ENCODE results near the gene ABCC2. TPM values are rescaled to one million over a fixed set of nuclear protein-coding genes. Genes with fewer than 3 reads are reported as not detected.
"Not testable (repeated sequence)": the region's sequence is repeated elsewhere in the genome, so short reads cannot be mapped to it uniquely, and the experiment has no call there.

The ABCC2 gene
- total RNA-seq, 1 donor from 2014 or later, result 0.39 TPM

DNA sequence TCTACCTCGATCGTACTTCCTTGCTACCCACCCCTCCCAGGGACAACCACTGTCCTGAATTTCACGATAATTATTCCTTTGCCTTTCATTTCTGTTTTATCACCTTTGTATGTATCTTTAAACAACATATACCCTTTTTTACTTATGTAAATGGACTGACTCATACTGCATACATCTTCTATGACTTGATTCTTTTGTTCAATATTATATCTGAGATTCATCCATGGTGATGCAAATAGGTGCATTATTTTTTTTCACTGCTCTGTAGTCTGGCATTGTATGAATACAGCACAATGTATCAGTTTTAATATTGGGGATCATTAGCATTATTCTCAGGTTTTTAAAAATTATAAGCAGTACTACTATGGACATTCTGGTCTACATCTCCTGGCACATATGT, 69.4 kb downstream of the ABCC2 start:
- no peak for DNase-seq (ENCODE audit: low read depth in 2 of 2)

DNA sequence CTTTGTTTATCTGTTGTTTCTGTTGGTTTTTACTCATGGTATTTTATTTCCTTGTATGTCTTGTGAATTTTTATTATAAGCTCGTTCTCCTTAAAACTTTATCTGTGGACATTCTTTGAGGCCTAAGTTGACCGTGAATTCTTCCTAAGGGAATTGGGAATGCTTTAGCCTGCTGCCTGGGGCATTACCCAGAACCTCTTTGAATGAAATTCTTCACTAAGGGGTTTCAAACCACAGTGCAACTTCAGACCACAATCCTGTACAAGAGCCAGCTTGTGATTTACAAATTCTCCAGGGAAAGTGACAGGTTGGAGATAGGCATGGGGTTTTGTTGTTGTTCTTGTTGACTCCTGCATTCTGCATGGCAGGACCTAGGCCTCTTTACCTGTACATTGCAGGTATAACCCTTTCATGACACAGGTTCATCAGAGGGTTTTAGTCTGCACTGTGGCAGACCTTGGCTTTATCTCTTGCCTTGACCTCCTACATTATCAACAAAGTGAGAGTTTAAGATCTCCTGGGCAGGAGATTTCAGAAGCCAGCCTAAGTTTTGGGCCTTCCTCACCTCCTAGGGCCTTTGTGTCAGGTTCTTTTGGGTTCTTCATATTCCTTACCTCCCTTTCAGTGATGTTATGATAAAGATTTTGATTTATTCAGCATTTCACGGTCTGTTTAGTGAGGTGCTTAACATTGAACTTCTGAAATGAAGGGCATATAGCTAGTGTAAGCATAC, 70.2 kb downstream of the ABCC2 start:
- no peak for DNase-seq (ENCODE audit: low read depth in 2 of 2)

DNA sequence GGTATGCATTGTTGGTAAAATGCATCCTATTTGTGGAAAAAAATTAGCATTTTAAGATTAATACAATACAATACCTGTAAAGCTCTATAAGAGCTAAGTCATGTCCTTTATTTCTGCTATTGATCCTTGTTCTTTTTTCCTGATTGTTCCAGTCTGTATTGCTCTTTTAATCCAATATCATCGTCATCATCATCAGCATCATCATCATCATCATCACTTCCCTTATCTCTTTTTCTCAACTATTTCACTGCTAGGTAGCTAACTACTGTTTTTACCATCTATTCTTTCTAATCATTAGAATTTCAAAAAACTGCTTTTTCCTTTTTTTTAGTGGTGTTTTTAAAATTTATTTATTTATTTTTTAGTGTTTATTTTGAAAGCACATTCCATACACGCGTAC, 71.2 kb downstream of the ABCC2 start:
- no peak for DNase-seq (ENCODE audit: low read depth in 2 of 2)

DNA sequence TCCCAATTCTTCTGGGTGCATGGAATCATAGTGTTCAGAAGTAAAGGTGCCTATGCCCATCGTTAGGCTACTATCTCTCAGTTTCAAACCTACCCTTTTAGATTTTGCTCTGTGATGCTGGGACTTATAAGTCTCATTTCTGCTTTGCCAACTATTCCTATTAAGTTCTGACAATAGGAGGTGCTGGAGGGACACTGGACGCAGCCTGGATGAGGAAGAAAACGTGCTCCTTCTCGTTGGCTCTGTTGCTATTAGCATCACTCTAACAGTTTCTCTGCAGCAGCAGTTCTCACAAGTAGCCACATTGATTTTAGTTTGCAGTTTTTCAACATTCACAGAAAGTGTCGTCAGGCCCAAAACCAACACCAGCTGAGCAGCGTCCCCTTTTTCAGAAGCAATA, 72.4 kb downstream of the ABCC2 start:
- DNase-seq (ENCODE audit: low read depth in 2 of 2), result peak; percentile 61 to 82

DNA sequence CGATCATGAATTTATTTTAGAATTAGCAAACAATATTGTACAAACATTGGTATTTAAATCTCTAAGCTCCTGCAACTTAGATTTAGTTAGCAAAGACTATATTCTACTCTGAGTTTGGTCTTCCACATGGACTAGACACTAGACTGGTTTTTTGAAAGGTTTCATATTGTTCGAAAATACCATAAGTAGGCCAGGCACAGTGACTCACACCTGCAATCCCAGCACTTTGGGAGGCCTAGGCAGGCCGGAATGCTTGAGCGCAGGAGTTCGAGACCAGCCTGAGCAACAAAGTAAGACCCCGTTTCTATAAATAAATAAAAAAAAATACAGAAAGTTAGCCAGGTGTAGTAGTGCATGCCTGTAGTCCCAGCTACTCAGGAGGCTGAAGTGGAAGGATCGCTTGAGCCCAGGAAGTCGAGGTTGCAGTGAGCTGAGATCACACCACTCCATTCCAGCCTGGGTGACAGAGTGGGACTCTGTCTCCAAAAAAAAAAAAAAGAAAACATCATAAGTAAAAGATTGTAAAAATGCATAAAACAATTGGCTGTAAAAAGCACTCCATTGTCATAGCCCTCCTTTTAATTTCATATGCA, 73.1 kb downstream of the ABCC2 start:
- DNase-seq (ENCODE audit: low read depth in 2 of 2), result no peak

DNA sequence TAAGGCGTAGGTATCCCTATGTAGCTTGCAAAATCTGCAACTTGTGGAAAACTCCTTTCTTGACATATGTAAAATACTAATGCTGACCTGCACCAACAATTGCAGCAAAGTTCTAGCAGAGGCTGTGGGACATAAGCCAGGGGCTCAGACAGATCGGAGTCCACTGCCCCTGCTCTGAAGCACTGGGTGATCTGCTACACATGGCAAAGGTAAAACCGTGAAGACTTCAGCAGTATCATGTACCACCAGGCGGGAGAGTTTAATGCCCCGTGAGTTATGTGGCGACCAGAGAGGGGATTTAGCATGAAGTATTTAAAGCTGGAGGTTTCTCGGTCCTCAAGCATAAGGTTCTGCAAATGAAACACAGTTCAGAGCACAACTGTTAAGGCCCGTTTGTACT, 76.4 kb downstream of the ABCC2 start:
- DNase-seq (ENCODE audit: low read depth in 2 of 2), result no peak

DNA sequence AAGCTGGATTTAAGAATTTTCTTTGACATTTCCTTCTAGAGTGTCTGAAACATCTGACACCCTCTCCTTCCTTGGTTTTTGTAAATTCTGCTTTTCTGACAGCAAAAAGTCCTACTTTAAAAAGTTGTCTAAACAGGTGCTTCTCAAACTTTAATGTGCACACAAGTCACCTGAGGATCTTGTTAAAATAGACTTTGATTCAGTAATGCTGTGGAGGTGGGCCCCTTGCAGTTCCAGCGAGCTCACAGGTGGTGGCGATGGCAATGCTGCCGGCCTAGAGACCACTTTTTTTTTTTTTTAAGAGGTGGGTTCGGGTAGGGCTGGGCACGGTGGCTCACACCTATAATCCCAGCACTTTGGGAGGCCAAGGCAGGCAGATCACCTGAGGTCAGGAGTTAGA, 77.1 kb downstream of the ABCC2 start:
- DNase-seq (ENCODE audit: low read depth in 2 of 2), result peak; percentile 16 to 46

DNA sequence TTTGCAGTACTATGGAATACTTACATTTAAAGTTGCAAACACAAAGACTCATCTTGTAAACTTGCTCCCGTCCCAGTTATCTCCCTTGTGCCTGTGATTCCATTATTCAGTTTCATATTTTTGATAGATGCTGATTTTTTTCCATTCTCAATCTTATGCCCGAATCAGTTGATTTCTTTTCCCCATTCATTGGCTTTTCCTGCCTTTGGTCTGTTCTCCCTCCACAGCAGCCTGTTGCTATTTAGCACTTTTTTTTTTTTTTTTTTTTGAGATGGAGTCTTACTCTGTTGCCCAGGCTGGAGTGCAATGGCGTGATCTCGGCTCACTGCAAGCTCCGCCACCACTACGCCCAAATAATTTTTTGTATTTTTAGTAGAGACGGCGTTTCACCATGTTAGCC, 78.0 kb downstream of the ABCC2 start:
- DNase-seq (ENCODE audit: low read depth in 2 of 2), result no peak

DNA sequence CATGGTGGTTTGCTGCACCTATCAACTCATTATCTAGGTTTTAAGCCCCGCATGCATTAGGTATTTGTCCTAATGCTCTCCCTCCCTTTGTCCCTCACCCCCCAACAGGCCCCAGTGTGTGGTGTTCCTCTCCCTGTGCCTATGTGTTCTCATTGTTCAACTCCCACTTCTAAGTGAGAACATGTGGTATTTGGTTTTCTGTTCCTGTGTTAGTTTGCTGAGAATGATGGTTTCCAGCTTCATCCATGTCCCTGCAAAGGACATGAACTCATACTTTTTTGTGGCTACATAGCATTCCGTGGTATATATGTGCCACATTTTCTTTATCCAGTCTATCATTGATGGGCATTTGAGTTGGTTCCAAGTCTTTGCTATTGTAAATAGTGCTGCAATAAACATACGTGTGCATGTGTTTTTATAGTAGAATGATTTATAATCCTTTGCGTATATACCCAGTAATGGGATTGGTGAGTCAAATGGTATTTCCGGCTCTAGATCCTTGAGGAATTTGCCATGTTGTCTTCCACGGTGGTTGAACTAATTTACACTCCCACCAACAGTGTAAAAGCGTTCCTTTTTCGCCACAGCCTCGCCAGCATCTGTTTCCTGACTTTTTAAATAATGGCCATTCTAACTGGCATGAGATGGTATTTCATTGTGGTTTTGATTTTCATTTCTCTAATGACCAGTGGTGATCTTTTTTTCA, 81.2 kb downstream of the ABCC2 start:
- peak in 1 of 2 donors; percentile 82 for DNase-seq (ENCODE audit: low read depth in 2 of 2)

DNA sequence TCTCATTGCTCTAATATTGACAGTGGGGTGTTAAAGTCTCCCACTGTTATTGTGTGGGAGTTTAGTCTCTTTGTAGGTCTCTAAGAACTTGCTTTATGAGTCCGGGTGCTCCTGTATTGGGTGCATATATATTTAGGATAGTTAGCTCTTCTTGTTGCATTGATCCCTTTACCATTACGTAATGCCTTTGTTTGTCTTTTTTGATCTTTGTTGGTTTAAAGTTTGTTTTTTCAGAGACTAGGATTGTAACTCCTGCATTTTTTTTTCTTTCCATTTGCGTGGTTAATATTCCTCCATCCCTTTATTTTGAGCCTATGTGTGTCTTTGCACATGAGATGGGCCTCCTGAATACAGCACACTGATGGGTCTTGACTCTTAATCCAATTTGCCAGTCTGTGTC, 84.8 kb downstream of the ABCC2 start:
- not testable (repeated sequence) for DNase-seq (ENCODE audit: low read depth in 2 of 2)

DNA sequence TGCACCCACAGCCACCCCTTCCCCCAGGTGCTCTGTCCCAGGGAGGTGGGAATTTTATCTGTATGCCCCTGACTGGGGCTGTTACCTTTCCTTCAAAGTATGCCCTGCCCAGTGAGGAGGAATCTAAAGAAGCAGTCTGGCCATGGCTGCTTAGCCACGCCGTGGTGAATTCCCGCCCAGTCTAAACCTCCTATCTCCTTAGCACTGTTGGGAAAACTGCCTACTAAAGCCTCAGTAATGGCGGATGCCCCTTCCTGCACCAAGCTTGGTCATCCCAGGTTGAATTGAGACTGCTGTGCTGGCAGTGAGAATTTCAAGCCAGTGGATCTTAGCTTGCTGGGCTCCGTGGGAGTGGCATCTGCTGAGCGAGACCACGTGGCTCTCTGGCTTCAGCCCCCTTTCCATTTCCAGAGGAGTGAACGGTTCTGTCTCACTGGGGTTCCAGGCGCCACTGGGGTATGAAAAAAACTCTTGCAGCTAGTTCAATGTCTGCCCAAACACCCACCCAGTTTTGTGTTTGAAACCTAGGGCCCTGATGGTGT, 87.2 kb downstream of the ABCC2 start:
- no peak for DNase-seq (ENCODE audit: low read depth in 2 of 2)

DNA sequence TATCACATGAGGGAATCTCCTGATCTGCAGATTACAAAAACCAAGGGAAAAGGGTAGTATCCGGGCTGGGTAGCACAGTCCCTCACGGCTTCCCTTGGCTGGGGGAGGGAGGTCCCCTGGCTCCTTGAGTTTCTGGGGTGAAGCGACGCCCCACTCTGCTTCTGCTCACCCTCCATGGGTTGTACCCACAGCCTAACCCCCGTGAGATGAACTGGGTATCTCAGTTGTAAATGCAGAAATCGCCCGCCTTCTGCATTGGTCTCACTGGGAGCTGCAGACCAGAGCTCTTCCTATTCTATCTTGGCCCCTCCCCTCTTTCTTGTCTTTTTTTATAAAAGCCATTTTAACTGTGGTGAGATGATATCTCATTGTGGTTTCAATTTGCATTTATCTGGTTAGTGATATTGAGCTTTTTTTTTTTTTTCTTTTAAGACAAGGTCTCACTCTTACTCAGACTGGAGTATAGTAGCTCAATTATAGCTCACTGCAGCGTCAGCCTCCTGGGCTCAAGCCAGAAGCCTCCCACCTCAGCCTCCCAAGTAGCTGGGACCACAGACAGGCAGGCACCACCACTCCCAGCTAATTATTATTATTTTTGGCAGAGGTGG, 87.8 kb downstream of the ABCC2 start:
- DNase-seq (ENCODE audit: low read depth in 2 of 2), result no peak

DNA sequence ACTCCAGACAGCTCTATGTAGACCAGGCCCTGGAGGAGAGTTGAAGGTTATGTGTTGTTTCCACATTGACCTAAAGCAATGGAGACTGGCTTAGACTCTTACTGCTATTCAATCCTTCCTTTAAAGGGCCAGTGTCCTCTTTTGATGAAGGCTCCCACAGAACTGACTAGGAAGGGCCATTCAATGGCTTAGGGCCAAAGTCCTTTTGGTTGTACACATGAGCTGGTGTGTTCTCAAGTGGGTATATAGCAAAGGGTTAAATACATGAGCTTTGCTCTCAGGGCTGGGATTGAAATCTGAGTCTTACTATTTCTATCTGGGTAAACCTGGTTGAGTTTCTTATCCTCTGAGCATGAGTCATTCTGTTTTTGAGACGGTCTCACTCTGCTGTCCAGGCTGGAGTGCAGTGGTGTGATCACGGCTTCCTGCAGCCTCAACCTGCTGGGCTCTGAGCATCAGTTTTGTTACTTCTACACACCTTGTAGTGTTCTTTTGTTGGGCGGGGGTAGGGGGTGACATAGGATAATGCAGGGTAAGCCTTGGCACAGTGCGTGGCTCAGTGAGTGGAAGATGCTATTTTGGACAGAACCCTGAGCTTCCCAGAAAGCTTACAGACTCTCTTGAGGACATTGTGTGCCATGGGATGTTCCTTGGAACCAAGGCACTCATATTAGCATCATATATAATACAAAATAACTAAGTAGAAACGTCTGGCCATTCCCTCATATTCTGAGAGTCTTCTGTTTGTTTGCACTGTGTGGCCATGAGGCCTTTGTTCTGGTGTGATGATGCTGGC, 90.1 kb downstream of the ABCC2 start:
- DNase-seq (ENCODE audit: low read depth in 2 of 2), result peak in 1 of 2 donors; percentile 46

DNA sequence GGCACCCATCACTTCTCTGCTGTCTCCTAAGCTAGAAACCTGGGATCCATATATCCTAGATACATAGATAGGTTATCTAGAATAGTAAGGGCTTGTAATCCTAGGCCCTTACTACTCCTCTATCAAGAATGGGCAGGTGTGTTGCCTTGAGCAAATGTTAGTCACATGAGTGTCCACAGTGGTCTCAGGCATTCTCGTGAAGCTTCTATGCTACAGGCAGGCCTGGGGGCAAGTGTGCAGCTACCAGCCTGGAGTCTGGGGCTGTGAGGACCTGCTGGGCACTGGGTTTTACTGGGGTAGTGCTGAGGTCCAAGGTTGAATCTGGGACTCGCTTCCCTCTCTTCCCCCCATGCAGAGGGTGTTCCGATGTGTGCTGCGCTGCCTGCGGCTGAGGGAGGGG, 91.4 kb downstream of the ABCC2 start:
- no peak for DNase-seq (ENCODE audit: low read depth in 2 of 2)

DNA sequence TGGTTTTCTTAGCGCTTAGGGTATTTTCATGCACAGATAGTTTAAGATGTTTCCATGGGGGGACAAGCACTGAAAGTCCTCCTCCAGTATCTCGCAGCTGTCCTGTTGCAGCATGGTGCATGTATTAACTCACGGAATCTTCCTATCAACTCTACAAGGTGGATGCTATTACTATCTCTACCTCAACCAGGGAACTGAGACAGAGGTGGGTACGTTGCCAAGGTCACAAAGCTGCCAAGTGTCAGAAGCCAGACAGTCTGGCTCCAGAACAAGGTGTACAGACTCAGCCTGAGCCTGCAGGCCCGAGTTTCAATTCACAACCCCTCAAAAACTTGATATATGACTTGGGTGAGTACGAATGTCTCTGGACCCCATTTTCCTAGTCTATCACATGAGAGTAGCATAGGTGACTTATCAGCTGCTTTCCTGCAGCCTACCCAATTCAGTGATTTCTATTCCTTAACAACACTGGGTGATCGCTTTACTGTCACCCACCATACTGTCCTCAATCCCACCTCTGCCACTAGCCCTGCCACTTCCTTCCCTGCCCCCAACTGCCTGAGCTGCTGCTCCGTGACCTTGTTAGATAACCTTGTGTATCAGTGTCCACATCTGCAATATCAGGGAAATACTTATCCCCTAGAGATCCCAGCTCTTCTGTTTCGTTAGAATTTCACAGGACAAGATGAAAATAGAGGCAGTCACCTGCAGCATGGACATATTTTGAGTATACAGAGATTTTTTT, 92.1 kb downstream of the ABCC2 start:
- no peak for DNase-seq (ENCODE audit: low read depth in 2 of 2)

DNA sequence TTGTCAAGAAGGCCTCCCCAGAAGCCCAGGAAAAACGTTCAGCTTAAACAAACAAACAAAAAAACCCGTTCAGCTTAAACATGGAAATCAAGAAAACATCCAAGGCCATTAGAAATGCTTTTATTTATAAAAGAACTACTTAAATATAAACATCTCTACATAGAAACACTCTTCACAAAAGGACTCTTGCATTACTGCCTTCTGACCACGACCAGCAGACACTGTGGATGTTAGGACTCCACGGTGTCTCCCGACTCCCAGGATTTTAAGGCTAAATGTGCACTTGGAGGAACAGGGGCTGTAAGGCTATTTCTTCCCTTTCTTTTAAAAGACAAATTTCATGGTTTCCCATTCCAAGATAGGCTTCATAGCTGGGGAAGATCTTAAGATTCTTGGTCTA, 93.0 kb downstream of the ABCC2 start:
- DNase-seq (ENCODE audit: low read depth in 2 of 2), result no peak

DNA sequence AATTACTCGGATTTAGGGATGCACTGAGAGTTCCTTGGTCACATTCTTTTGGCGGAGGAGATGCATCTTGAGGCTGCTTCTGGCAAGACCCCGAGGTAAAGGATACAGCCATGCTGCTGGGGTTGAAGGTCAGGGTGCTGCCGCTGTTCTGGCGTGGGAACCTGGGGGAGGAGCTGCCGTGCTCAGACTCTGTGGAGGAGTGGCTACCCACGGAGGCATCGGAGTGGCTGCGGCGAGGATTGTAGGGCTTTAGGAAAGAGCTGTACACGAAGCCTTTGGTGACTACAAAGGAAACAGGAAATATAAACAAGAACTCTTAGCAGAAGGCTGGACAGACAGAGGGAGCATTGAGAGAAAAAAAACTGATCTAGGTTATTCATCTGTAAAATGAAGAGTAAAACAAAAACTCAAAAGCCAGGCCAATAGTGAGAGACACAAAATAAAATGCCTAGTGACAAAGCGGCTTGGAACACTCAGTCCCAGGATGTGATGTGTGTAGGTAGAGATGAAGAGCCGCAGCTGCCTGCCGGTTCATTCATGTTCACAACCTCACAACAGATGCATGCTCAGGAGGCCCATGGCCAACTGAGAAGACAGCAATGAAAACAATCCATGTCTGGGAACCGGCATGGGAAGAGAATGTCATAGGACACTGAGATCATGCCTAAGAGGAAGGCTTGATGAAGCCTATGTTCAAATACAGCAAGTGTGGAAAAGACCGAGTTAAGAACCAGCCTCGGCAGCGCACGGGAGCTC, 97.8 kb downstream of the ABCC2 start:
- DNase-seq (ENCODE audit: low read depth in 2 of 2), result peak in 1 of 2 donors; percentile 88

DNA sequence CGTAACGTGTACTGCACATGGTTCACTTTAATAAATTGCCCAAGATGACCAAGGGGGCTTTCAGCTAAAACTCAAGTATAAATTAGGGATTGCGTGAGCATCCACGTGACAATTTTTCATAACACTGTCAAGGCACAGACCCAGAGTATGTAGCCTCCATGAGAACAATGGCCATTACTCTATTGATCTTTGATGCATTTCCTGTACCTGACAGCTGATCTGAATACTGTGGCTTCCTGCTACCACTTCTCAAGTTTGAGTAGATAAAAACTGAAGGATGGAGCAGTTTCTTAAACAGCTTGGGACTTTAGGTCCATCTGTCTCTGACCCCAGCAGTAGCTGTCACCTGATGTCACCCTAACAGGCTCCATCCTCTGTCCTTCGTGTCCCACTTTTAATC, 98.9 kb downstream of the ABCC2 start:
- no peak for DNase-seq (ENCODE audit: low read depth in 2 of 2)

DNA sequence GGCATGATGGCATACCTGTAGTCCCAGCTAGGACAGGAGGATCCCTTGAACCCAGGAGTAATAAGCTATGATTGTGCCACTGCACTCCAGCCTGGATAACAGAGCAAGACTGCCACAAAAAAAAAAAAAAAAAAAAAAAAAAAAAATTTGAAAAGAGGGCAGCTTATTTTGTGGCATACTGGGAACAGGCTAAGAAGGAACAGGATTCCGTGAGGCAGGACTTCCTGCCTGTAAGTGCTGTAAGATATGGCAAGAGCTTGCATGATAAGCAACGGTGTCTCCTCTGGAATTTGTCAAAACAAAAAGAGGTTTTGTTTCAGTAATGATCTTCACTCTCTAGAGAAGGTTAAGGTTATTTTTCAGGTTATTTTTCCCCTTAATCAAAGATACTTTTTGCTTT, 101.1 kb downstream of the ABCC2 start:
- DNase-seq (ENCODE audit: low read depth in 2 of 2), result no peak

DNA sequence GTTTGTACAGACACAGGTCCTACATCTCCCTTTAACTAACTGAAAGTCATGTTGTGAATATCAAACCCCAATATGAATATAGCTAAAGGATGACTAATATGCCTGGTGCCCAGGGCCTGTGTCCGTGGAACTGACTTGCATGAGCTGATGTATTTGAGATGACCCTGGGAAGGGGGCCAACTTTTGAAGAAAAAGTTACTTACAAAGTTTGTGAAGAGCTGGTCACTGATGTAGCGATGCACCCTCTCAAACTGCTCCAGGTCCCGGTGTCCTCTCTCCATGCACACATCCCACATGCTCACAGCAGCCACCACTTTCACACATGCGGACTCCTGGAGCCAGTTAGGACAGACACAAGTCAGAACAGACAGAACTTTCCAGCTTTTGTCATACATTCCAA, 106.2 kb downstream of the ABCC2 start:
- DNase-seq (ENCODE audit: low read depth in 2 of 2), result no peak
